Transverse colon (tissue), 4 donors: ENCODE results near the gene STIM1. TPM values are rescaled to one million over a fixed set of nuclear protein-coding genes. Genes with fewer than 3 reads are reported as not detected.

ENCODE experiments used
- DNase-seq: peaks from one replicate; pipeline ENCODE4 v3.0.0-alpha.2; 2019
- H3K27ac ChIP-seq, 4 donors: fragments of 200-600 bp; sonication (generic); 2 replicates each; pipeline ENCODE4 v1.5.1; 2016 to 2018; ENCODE audit warnings: inconsistent platforms in 4 of 4
- H3K27me3 ChIP-seq: fragments of 200-600 bp; sonication (generic); 2 replicates; pipeline ENCODE4 v1.5.1; 2017; ENCODE audit warnings: inconsistent platforms
- H3K36me3 ChIP-seq, 4 donors: fragments of 200-600 bp; sonication (generic); 2 replicates each; pipeline ENCODE4 v1.5.1; 2017 to 2019; ENCODE audit warnings: inconsistent platforms in 4 of 4
- H3K4me1 ChIP-seq, 4 donors: fragments of 200-600 bp; sonication (generic); 2 replicates each; pipeline ENCODE4 v1.5.1; 2017 to 2020; ENCODE audit warnings: inconsistent platforms in 4 of 4
- H3K4me3 ChIP-seq, 4 donors: fragments of 200-600 bp; sonication (generic); 1 replicate in 1 of 4; 2 replicates in 3 of 4; pipeline versions ENCODE4 v1.5.1 to v1.6.1; 2017 to 2019; ENCODE audit warnings: inconsistent platforms in 4 of 4
- H3K9me3 ChIP-seq, 2 donors: fragments of 200-600 bp; sonication (generic); 2 replicates each; pipeline ENCODE4 v1.5.1; 2017 to 2019; ENCODE audit warnings: inconsistent platforms in 2 of 2
- CTCF ChIP-seq, 5 experiments: fragments of 200-600 bp in 3 of 5; fragments of 450-650 bp in 2 of 5; sonication (generic) in 3 of 5; IDR thresholded peaks; 1 replicate in 2 of 5; 2 replicates in 3 of 5; pipeline ENCODE4 v1.5.1; 2016 to 2017; ENCODE audit warnings: antibody characterized with exemption in 5 of 5, inconsistent platforms in 3 of 5, mild to moderate bottlenecking in 2 of 5, moderate library complexity in 1 of 5
- EP300 ChIP-seq: sonication (generic); formaldehyde crosslinking; IDR thresholded peaks from one replicate; pipeline ENCODE4 v1.6.1; 2017; ENCODE audit warnings: antibody characterized with exemption, low read depth
- POLR2A ChIP-seq: fragments of 450-650 bp; IDR thresholded peaks from one replicate; pipeline ENCODE4 v1.6.1; 2016; ENCODE audit warnings: antibody characterized with exemption, mild to moderate bottlenecking, moderate library complexity
- POLR2AphosphoS5 ChIP-seq, 3 donors: sonication (generic); formaldehyde crosslinking; IDR thresholded peaks; one replicate each; pipeline ENCODE4 v1.6.1; 2016; ENCODE audit warnings: antibody characterized with exemption in 3 of 3
- WGBS, 2 donors: methylation state at CpG; one replicate each; pipeline ENCODE4 v1.1.5; 2018; ENCODE audit warnings: low coverage in 1 of 2; 5-methylcytosine and 5-hydroxymethylcytosine counted together
- in situ Hi-C, 4 donors: fragments of 200-750 bp; cut with MboI; loops; one replicate each; pipeline versions ENCODE4 v1.15.0 to v1.15.1; 2017; ENCODE audit warnings: low sequenced_read_pairs in 3 of 4, low pct_ligation_motif_present in 1 of 4, low pct_unique_long_range_greater_than_20kb in 1 of 4
- intact Hi-C: fragments of 100-400 bp; cut with DNase I; formaldehyde crosslinking; loops from one replicate; pipeline ENCODE4 v1.15.1; 2023; ENCODE audit warnings: low total_unique reads
- total RNA-seq, 4 donors: library from RNA; depleted of rRNA; stranded (reverse); fragments of >200 nt; gene quantifications; one replicate each; pipeline ENCODE4 v1.1.0, GENCODE V29; 2016

STIM1 gene
- total RNA-seq, 4 donors from 2014 or later = 41.2 to 79.3 (median 48.0) TPM

- no peaks in the 10 kb centered on the region for H3K27me3 ChIP-seq
- in situ Hi-C loops (no loop called here), intact Hi-C loops (no loop called here)
- no peaks in the 10 kb centered on the region for H3K36me3 ChIP-seq
- no peak for DNase-seq
- TF ChIP-seq POLR2A = no peak
- TF ChIP-seq CTCF (IDR thresholded peaks at IDR 0.05) = no peak
- no peak for TF ChIP-seq POLR2AphosphoS5 (IDR thresholded peaks at IDR 0.05)
- WGBS, 2 donors = 56% methylated on average over 3 of the region's 3 CpGs
- no peaks in the 10 kb centered on the region for H3K9me3 ChIP-seq
- peak overlapping the region in 2 of 4 donors; percentile 28 to 50 for H3K27ac ChIP-seq
- peaks cover 26 to 48% (median 35%) of the 10 kb centered on the region in 4 donors for H3K4me1 ChIP-seq
- no peak overlapping the region for H3K4me3 ChIP-seq
These were observed 25.3 kb downstream of the STIM1 start for GRCh38 chr11:3880724-3881123.

GRCh38 chr11:3882655-3883054 is 27.2 kb downstream of the STIM1 start:
- no peak for DNase-seq
- no peak overlapping the region for H3K4me3 ChIP-seq
- no peaks in the 10 kb centered on the region for H3K9me3 ChIP-seq
- H3K36me3 ChIP-seq = no peaks in the 10 kb centered on the region
- in situ Hi-C loops (no loop called here), intact Hi-C loops (no loop called here)
- H3K27ac ChIP-seq = no peak overlapping the region
- H3K27me3 ChIP-seq = no peaks in the 10 kb centered on the region
- H3K4me1 ChIP-seq = peaks cover 20 to 35% (median 24%) of the 10 kb centered on the region in 4 donors
- no peak for TF ChIP-seq POLR2A
- no peak for TF ChIP-seq CTCF (IDR thresholded peaks at IDR 0.05)
- TF ChIP-seq POLR2AphosphoS5 (IDR thresholded peaks at IDR 0.05) = no peak
- TF ChIP-seq EP300 = no peak

GRCh38 chr11:3885855-3886254 is 30.4 kb downstream of the STIM1 start:
- WGBS, 2 donors = 95 to 100% methylated on average over 2 to 7 of the region's 7 CpGs
- intact Hi-C loops = no loop called here

GRCh38 chr11:3886985-3887384 is 31.5 kb downstream of the STIM1 start:
- TF ChIP-seq CTCF (IDR thresholded peaks at IDR 0.05) = no peak
- TF ChIP-seq POLR2AphosphoS5 (IDR thresholded peaks at IDR 0.05) = no peak
- TF ChIP-seq EP300 = no peak
- no peak for TF ChIP-seq POLR2A

More at GRCh38 chr11:3885855-3886254, 30.4 kb downstream of the STIM1 start:
- no peaks in the 10 kb centered on the region for H3K9me3 ChIP-seq
- no peak overlapping the region for H3K4me3 ChIP-seq
- H3K36me3 ChIP-seq = no peaks in the 10 kb centered on the region
- no peak overlapping the region for H3K27ac ChIP-seq
- no peak for TF ChIP-seq EP300
- no peak for TF ChIP-seq POLR2A
- TF ChIP-seq POLR2AphosphoS5 (IDR thresholded peaks at IDR 0.05) = no peak
- TF ChIP-seq CTCF (IDR thresholded peaks at IDR 0.05) = no peak
- DNase-seq = no peak
- no peaks in the 10 kb centered on the region for H3K27me3 ChIP-seq
- in situ Hi-C loops = no loop called here
- H3K4me1 ChIP-seq = peaks cover 0 to 3% (median 0%) of the 10 kb centered on the region in 4 donors

More at GRCh38 chr11:3886985-3887384, 31.5 kb downstream of the STIM1 start:
- H3K9me3 ChIP-seq = no peaks in the 10 kb centered on the region
- intact Hi-C loops (no loop called here), in situ Hi-C loops (no loop called here)
- 88% methylated on average over 1 of the region's 1 CpG for WGBS, 2 donors
- H3K36me3 ChIP-seq = no peaks in the 10 kb centered on the region
- H3K27ac ChIP-seq = no peak overlapping the region
- no peak overlapping the region for H3K4me3 ChIP-seq
- DNase-seq = no peak
- H3K4me1 ChIP-seq = no peaks in the 10 kb centered on the region
- H3K27me3 ChIP-seq = no peaks in the 10 kb centered on the region
